HepG2 (cell line): Measurements from ENCODE around the gene CROT. TPM values are rescaled to one million over a fixed set of nuclear protein-coding genes. Genes with fewer than 3 reads are reported as not detected.
A peak's percentile ranks its signal among the peaks of the same experiment; 100 is the strongest.

Source experiments
- PAXIP1 ChIP-seq: sonication (generic); formaldehyde crosslinking; conservative IDR thresholded peaks from 2 replicates; pipeline ENCODE4 v1.4.0; 2020; ENCODE audit warnings: mild to moderate bottlenecking, missing genetic modification reagents, moderate library complexity
- ZBTB40 ChIP-seq, 2 experiments: fragments of 450-650 bp in 1 of 2; sonication (generic) in 1 of 2; formaldehyde crosslinking in 1 of 2; IDR thresholded peaks; 2 replicates each; pipeline versions ENCODE4 v1.6.1 to v1.8.0; 2016 to 2022; ENCODE audit warnings: antibody characterized with exemption in 1 of 2, mild to moderate bottlenecking in 1 of 2, missing genetic modification reagents in 1 of 2
- polyA plus RNA-seq, 8 experiments: library from polyadenylated mRNA; depleted of rRNA in 3 of 8; stranded (reverse) in 7 of 8; unstranded in 1 of 8; fragments of >200 nt; fragmentation: Illumina TruSeq in 4 of 8; extraction: Trizol in 4 of 8; gene quantifications; 2 replicates each; pipeline versions ENCODE4 v1.2.1 to v1.2.3, GENCODE V29; 2011 to 2016; ENCODE audit warnings: low read depth in 4 of 8, missing spikeins in 1 of 8, mixed read lengths in 1 of 8; ENCODE audit not compliant: insufficient read depth in 1 of 8
- total RNA-seq, 5 experiments: library from RNA; depleted of rRNA; stranded (reverse); fragments of >200 nt; fragmentation: Illumina TruSeq; extraction: Trizol; gene quantifications; 2 replicates each; pipeline ENCODE4 v1.2.3, GENCODE V29; 2016; ENCODE audit warnings: low read depth in 1 of 5

The CROT gene
- total and polyA plus RNA-seq, 2 of the 13 experiments (the other 11 are each of a cell fraction or from before 2014, with no cell fraction given): 5.0 to 13.7 TPM

- no peak for TF ChIP-seq ZBTB40 (IDR thresholded peaks at IDR 0.05)
- no peak for TF ChIP-seq ZBTB40 (CRISPR knock-in tag; IDR thresholded peaks at IDR 0.05)
- TF ChIP-seq PAXIP1: peak; percentile 80
Observed at GRCh38 chr7:87339373-87339897, 6.0 kb upstream of the CROT start (continued).
